ENCODE data around the gene RAI1. TPM values are rescaled to one million over a fixed set of nuclear protein-coding genes. Genes with fewer than 3 reads are reported as not detected.

Gene RAI1
- total and polyA plus RNA-seq, 2 experiments from 2014 or later: 0.87 to 0.89 TPM

DNA sequence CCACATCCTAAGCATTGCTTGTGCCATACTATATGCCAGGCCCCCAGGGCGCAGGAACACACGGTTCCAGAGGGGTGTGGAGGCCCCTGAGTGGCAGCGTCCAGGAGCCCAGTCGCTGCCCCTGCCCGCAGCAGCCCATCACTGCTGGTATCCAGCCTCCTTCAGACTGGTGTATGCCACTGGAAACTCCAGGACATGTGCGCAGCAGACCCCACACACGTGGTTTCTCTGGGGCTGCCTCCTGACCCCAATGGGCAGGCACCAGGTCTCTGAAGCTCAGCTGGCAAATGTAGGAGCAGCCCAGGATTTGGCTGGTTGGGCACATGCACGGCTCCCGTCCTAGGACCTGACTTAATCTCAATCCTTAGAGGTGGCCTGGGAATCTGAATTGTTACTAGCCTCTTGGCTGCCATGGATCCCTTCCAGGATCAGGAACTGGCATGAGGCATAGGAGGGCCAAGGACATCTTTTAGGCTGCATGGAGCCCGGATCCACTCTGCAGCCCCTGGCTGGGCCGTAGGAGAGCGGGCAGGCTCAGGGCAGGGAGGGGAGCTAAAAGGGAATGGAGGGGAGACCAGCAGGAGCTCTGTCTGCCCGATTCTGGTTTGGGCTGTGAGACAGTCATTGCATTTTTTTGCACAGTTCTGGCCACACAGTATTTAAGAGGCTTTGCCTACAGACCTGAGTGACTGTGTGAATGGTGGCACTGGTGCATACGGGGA lies 62.3 kb downstream of the RAI1 start:
- Histone ChIP-seq H3K27me3 (ENCODE audit: insufficient read depth) (no peaks in the 10 kb centered on the region), H3K4me1 (ENCODE audit: insufficient read depth) (peaks cover 27% of the 10 kb centered on the region), H3K4me3 (no peak overlapping the region), H3K36me3 (ENCODE audit: insufficient read depth) (no peaks in the 10 kb centered on the region), H4K20me1 (replicated peaks; ENCODE audit: insufficient read depth) (no peaks in the 10 kb centered on the region), H2AFZ (no peak overlapping the region), H3K79me2 (replicated peaks; ENCODE audit: insufficient read depth) (no peaks in the 10 kb centered on the region), H3F3A (replicated peaks; ENCODE audit: low read depth) (no peaks in the 10 kb centered on the region), H3K27ac (ENCODE audit: low read depth) (no peak overlapping the region), H3K9me2 (ENCODE audit: insufficient read depth) (no peaks in the 10 kb centered on the region), H3K4me2 (no peak overlapping the region)
- peaks cover 37% of the 10 kb centered on the region for H3K4me1 Mint-ChIP-seq
- ATAC-seq (no peak), DNase-seq (ENCODE audit: low spot score) (no peak)
- H3K27ac Mint-ChIP-seq: no peak overlapping the region
- peaks cover 21% of the 10 kb centered on the region for H3K27me3 Mint-ChIP-seq (ENCODE audit: insufficient read depth, low read depth, poor library complexity)
- no peaks in the 10 kb centered on the region; the same call in 2 of the 3 replicates for H3K36me3 Mint-ChIP-seq (ENCODE audit: low read depth)
- TF ChIP-seq ZNF331 (CRISPR knock-in tag; IDR thresholded peaks at IDR 0.05; ENCODE audit: low read depth) (no peak), ETS1 (IDR thresholded peaks at IDR 0.05) (no peak), CREB1 (CRISPR knock-in tag; IDR thresholded peaks at IDR 0.05; ENCODE audit: low read depth) (no peak), JUNB (IDR thresholded peaks at IDR 0.05; ENCODE audit: unreplicated experiment) (no peak)
- TF ChIP-seq, protein P1, sequence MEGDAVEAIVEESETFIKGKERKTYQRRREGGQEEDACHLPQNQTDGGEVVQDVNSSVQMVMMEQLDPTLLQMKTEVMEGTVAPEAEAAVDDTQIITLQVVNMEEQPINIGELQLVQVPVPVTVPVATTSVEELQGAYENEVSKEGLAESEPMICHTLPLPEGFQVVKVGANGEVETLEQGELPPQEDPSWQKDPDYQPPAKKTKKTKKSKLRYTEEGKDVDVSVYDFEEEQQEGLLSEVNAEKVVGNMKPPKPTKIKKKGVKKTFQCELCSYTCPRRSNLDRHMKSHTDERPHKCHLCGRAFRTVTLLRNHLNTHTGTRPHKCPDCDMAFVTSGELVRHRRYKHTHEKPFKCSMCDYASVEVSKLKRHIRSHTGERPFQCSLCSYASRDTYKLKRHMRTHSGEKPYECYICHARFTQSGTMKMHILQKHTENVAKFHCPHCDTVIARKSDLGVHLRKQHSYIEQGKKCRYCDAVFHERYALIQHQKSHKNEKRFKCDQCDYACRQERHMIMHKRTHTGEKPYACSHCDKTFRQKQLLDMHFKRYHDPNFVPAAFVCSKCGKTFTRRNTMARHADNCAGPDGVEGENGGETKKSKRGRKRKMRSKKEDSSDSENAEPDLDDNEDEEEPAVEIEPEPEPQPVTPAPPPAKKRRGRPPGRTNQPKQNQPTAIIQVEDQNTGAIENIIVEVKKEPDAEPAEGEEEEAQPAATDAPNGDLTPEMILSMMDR (conservative IDR thresholded peaks at IDR 0.05; ENCODE audit: low read depth in 2 of 2): no peak
- TF ChIP-seq, protein P2, sequence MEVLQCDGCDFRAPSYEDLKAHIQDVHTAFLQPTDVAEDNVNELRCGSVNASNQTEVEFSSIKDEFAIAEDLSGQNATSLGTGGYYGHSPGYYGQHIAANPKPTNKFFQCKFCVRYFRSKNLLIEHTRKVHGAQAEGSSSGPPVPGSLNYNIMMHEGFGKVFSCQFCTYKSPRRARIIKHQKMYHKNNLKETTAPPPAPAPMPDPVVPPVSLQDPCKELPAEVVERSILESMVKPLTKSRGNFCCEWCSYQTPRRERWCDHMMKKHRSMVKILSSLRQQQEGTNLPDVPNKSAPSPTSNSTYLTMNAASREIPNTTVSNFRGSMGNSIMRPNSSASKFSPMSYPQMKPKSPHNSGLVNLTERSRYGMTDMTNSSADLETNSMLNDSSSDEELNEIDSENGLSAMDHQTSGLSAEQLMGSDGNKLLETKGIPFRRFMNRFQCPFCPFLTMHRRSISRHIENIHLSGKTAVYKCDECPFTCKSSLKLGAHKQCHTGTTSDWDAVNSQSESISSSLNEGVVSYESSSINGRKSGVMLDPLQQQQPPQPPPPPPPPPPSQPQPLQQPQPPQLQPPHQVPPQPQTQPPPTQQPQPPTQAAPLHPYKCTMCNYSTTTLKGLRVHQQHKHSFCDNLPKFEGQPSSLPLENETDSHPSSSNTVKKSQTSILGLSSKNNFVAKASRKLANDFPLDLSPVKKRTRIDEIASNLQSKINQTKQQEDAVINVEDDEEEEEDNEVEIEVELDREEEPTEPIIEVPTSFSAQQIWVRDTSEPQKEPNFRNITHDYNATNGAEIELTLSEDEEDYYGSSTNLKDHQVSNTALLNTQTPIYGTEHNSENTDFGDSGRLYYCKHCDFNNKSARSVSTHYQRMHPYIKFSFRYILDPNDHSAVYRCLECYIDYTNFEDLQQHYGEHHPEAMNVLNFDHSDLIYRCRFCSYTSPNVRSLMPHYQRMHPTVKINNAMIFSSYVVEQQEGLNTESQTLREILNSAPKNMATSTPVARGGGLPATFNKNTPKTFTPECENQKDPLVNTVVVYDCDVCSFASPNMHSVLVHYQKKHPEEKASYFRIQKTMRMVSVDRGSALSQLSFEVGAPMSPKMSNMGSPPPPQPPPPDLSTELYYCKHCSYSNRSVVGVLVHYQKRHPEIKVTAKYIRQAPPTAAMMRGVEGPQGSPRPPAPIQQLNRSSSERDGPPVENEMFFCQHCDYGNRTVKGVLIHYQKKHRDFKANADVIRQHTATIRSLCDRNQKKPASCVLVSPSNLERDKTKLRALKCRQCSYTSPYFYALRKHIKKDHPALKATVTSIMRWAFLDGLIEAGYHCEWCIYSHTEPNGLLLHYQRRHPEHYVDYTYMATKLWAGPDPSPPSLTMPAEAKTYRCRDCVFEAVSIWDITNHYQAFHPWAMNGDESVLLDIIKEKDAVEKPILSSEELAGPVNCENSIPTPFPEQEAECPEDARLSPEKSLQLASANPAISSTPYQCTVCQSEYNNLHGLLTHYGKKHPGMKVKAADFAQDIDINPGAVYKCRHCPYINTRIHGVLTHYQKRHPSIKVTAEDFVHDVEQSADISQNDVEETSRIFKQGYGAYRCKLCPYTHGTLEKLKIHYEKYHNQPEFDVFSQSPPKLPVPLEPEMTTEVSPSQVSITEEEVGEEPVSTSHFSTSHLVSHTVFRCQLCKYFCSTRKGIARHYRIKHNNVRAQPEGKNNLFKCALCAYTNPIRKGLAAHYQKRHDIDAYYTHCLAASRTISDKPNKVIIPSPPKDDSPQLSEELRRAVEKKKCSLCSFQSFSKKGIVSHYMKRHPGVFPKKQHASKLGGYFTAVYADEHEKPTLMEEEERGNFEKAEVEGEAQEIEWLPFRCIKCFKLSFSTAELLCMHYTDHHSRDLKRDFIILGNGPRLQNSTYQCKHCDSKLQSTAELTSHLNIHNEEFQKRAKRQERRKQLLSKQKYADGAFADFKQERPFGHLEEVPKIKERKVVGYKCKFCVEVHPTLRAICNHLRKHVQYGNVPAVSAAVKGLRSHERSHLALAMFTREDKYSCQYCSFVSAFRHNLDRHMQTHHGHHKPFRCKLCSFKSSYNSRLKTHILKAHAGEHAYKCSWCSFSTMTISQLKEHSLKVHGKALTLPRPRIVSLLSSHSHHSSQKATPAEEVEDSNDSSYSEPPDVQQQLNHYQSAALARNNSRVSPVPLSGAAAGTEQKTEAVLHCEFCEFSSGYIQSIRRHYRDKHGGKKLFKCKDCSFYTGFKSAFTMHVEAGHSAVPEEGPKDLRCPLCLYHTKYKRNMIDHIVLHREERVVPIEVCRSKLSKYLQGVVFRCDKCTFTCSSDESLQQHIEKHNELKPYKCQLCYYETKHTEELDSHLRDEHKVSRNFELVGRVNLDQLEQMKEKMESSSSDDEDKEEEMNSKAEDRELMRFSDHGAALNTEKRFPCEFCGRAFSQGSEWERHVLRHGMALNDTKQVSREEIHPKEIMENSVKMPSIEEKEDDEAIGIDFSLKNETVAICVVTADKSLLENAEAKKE (CRISPR knock-in tag; IDR thresholded peaks at IDR 0.05): no peak
- H3K4me3 Mint-ChIP-seq: no peak overlapping the region
- H3K9me3 Mint-ChIP-seq: no peaks in the 10 kb centered on the region

Measured in GM23338 (cell line).